HepG2 (cell line): ENCODE measurements around the gene GATC. TPM values are rescaled to one million over a fixed set of nuclear protein-coding genes. Genes with fewer than 3 reads are reported as not detected.

Experiments used
- AGO2 ChIP-seq: fragments of 200-400 bp; formaldehyde crosslinking; optimal IDR thresholded peaks from 2 replicates; pipeline ENCODE3; 2017; ENCODE audit warnings: mild to moderate bottlenecking, low read depth, low read length, moderate library complexity
- ATF7 ChIP-seq, 2 experiments: fragments of 450-650 bp in 1 of 2; sonication (generic) in 1 of 2; formaldehyde crosslinking in 1 of 2; IDR thresholded peaks; 2 replicates each; pipeline versions ENCODE4 v1.4.0 to v1.6.1; 2016 to 2020; ENCODE audit warnings: antibody characterized with exemption in 1 of 2, mild to moderate bottlenecking in 1 of 2, missing genetic modification reagents in 1 of 2
- CTCF ChIP-seq: sonication (generic); formaldehyde crosslinking; IDR thresholded peaks from 2 replicates; pipeline ENCODE4 v1.5.0; 2020; ENCODE audit warnings: mild to moderate bottlenecking, missing genetic modification reagents, moderate library complexity
- HDAC2 ChIP-seq: sonication (generic); formaldehyde crosslinking; IDR thresholded peaks from 2 replicates; pipeline ENCODE4 v1.4.0; 2020; ENCODE audit warnings: missing genetic modification reagents
- MIER2 ChIP-seq: IDR thresholded peaks from 2 replicates; pipeline ENCODE4 v1.6.1; 2016; ENCODE audit warnings: missing biosample characterization, missing genetic modification reagents
- NFYB ChIP-seq: sonication (generic); formaldehyde crosslinking; IDR thresholded peaks from 2 replicates; pipeline ENCODE4 v1.4.0; 2020; ENCODE audit warnings: missing genetic modification reagents
- PBX3 ChIP-seq: sonication (generic); formaldehyde crosslinking; IDR thresholded peaks from 2 replicates; pipeline ENCODE4 v1.8.1; 2023; ENCODE audit warnings: missing genetic modification reagents, inconsistent platforms, borderline replicate concordance
- PLRG1 ChIP-seq: fragments of 450-650 bp; conservative IDR thresholded peaks from 2 replicates; pipeline ENCODE4 v1.6.1; 2016
- RARA ChIP-seq: IDR thresholded peaks from 2 replicates; pipeline ENCODE4 v1.6.1; 2016; ENCODE audit warnings: missing genetic modification reagents, missing compliant biosample characterization
- RFX3 ChIP-seq: IDR thresholded peaks from 2 replicates; pipeline ENCODE4 v1.6.1; 2016; ENCODE audit warnings: missing biosample characterization, missing genetic modification reagents
- SIX4 ChIP-seq: sonication (generic); formaldehyde crosslinking; IDR thresholded peaks from 2 replicates; pipeline ENCODE4 v1.4.0; 2020; ENCODE audit warnings: missing genetic modification reagents
- SMC3 ChIP-seq: IDR thresholded peaks from 2 replicates; pipeline ENCODE4 v1.6.1; 2011; ENCODE audit warnings: low read length, improper control_type of control experiment
- TBX2 ChIP-seq: sonication (generic); formaldehyde crosslinking; IDR thresholded peaks from 2 replicates; pipeline ENCODE4 v1.5.0; 2020; ENCODE audit warnings: missing genetic modification reagents, mild to moderate bottlenecking, borderline replicate concordance
- TCF12 ChIP-seq, 2 experiments: fragments of 450-650 bp in 1 of 2; sonication (generic) in 1 of 2; formaldehyde crosslinking in 1 of 2; IDR thresholded peaks; 2 replicates each; pipeline versions ENCODE4 v1.6.1 to v1.8.0; 2017 to 2022; ENCODE audit warnings: antibody characterized with exemption in 1 of 2, mild to moderate bottlenecking in 1 of 2, missing genetic modification reagents in 1 of 2, moderate library complexity in 1 of 2
- ZNF142 ChIP-seq: sonication (generic); formaldehyde crosslinking; IDR thresholded peaks from 2 replicates; pipeline ENCODE4 v1.4.0; 2020; ENCODE audit warnings: missing genetic modification reagents
- ZNF564 ChIP-seq: sonication (generic); formaldehyde crosslinking; IDR thresholded peaks from 2 replicates; pipeline ENCODE4 v1.8.1; 2023; ENCODE audit warnings: mild to moderate bottlenecking, missing genetic modification reagents
- ZNF678 ChIP-seq: sonication (generic); formaldehyde crosslinking; IDR thresholded peaks from 2 replicates; pipeline ENCODE4 v1.4.0; 2020; ENCODE audit warnings: mild to moderate bottlenecking, missing genetic modification reagents
- ZSCAN25 ChIP-seq: sonication (generic); formaldehyde crosslinking; IDR thresholded peaks from 2 replicates; pipeline ENCODE4 v1.8.0; 2022; ENCODE audit warnings: mild to moderate bottlenecking, missing genetic modification reagents
- ZZZ3 ChIP-seq: sonication (generic); formaldehyde crosslinking; IDR thresholded peaks from 2 replicates; pipeline ENCODE4 v1.4.0; 2020; ENCODE audit warnings: missing genetic modification reagents, mild to moderate bottlenecking, borderline replicate concordance
- polyA plus RNA-seq, 8 experiments: library from polyadenylated mRNA; depleted of rRNA in 3 of 8; stranded (reverse) in 7 of 8; unstranded in 1 of 8; fragments of >200 nt; fragmentation: Illumina TruSeq in 4 of 8; extraction: Trizol in 4 of 8; gene quantifications; 2 replicates each; pipeline versions ENCODE4 v1.2.1 to v1.2.3, GENCODE V29; 2011 to 2016; ENCODE audit warnings: low read depth in 4 of 8, missing spikeins in 1 of 8, mixed read lengths in 1 of 8; ENCODE audit not compliant: insufficient read depth in 1 of 8
- total RNA-seq, 5 experiments: library from RNA; depleted of rRNA; stranded (reverse); fragments of >200 nt; fragmentation: Illumina TruSeq; extraction: Trizol; gene quantifications; 2 replicates each; pipeline ENCODE4 v1.2.3, GENCODE V29; 2016; ENCODE audit warnings: low read depth in 1 of 5
- TF ChIP-seq, protein P1 (sequence below): sonication (generic); formaldehyde crosslinking; conservative IDR thresholded peaks from 2 replicates; pipeline ENCODE4 v1.5.0; 2020; ENCODE audit warnings: missing genetic modification reagents

The GATC gene
- total and polyA plus RNA-seq, 2 of the 13 experiments (the other 11 are each of a cell fraction or from before 2014, with no cell fraction given), result 17.7 to 29.7 TPM

DNA sequence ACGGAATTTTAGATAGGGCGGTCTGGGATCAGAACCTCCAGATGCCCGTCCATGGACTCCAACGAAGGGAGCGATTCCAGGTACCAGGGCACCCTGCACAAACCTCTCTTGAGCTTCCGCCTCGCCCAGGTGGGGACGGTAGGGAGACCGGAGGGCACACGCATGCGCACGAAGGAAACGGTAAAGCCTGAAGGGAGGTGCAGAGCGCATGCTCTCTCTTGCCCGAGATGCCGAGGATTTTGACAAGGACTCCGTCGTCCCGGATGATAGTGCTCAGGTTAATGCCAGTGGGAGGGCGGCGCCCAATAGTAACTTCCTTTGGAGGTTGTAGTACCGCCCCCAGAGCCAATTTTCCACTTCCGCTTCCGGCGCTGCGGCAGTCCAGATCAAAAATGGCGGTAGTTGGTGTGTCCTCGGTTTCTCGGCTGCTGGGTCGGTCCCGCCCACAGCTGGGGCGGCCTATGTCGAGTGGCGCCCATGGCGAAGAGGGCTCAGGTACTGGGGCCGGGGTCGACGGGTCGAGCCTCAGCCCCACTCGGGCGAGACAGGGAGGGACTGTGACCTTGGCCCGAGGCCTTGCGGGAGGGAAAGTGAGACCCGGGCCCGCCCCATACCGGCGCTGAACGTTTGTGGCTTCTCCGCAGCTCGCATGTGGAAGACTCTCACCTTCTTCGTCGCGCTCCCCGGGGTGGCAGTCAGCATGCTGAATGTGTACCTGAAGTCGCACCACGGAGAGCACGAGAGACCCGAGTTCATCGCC is 8.3 kb upstream of the GATC start, which contains the start of gene COX6A1 (continued):
- no peak for TF ChIP-seq PBX3 (CRISPR knock-in tag)
- TF ChIP-seq ATF7 (IDR thresholded peaks at IDR 0.05), result no peak
- no peak for TF ChIP-seq ATF7 (CRISPR knock-in tag; IDR thresholded peaks at IDR 0.05)
- TF ChIP-seq RARA (CRISPR knock-in tag), result 0 out of 2 replicates have a peak, but pooled peaks have one; percentile 27
- no peak for TF ChIP-seq PLRG1
- TF ChIP-seq MIER2 (CRISPR knock-in tag), result no peak
- TF ChIP-seq ZNF142, result no peak
- TF ChIP-seq NFYB (CRISPR knock-in tag), result peak; percentile 77
- peak; percentile 75 for TF ChIP-seq TBX2
- TF ChIP-seq HDAC2, result peak; percentile 66
- 0 out of 2 replicates have a peak, but pooled peaks have one; percentile 27 for TF ChIP-seq ZZZ3 (CRISPR knock-in tag)
- peak; percentile 56 for TF ChIP-seq AGO2
- TF ChIP-seq, protein P1, sequence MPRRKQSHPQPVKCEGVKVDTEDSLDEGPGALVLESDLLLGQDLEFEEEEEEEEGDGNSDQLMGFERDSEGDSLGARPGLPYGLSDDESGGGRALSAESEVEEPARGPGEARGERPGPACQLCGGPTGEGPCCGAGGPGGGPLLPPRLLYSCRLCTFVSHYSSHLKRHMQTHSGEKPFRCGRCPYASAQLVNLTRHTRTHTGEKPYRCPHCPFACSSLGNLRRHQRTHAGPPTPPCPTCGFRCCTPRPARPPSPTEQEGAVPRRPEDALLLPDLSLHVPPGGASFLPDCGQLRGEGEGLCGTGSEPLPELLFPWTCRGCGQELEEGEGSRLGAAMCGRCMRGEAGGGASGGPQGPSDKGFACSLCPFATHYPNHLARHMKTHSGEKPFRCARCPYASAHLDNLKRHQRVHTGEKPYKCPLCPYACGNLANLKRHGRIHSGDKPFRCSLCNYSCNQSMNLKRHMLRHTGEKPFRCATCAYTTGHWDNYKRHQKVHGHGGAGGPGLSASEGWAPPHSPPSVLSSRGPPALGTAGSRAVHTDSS (CRISPR knock-in tag), result no peak
- no peak for TF ChIP-seq ZNF678 (CRISPR knock-in tag)
- peak; percentile 38 for TF ChIP-seq CTCF (CRISPR knock-in tag)
- TF ChIP-seq SMC3, result no peak
- no peak for TF ChIP-seq ZSCAN25 (CRISPR knock-in tag)
- TF ChIP-seq ZNF564 (CRISPR knock-in tag), result no peak
- no peak for TF ChIP-seq RFX3 (CRISPR knock-in tag)
- no peak for TF ChIP-seq SIX4 (CRISPR knock-in tag)
- TF ChIP-seq TCF12 (IDR thresholded peaks at IDR 0.05), result no peak
- no peak for TF ChIP-seq TCF12 (CRISPR knock-in tag; IDR thresholded peaks at IDR 0.05)
